Measurements from ENCODE around the gene NHSL2.

The NHSL2 gene

GRCh38 chrX:71990518-71990917 lies 79.9 kb downstream of the NHSL2 start:
- Histone ChIP-seq H3K9me3 (no peaks in the 10 kb centered on the region), H3K36me3 (no peaks in the 10 kb centered on the region), H3K4me3 (ENCODE audit: low read depth in 1 of 2, low read length in 1 of 2) (no peak overlapping the region), H3K27me3 (no peaks in the 10 kb centered on the region), H3K27ac (no peak overlapping the region), H3K4me1 (ENCODE audit: control insufficient read depth in 1 of 2, insufficient read depth in 1 of 2, low read depth in 1 of 2, low read length in 1 of 2) (no peaks in the 10 kb centered on the region)
- TF ChIP-seq CTCF (IDR thresholded peaks at IDR 0.05) = no peak

GRCh38 chrX:71991164-71991563 lies 80.5 kb downstream of the NHSL2 start:
- Histone ChIP-seq H3K27me3 (no peaks in the 10 kb centered on the region), H3K9me3 (no peaks in the 10 kb centered on the region), H3K4me3 (ENCODE audit: low read depth in 1 of 2, low read length in 1 of 2) (no peak overlapping the region), H3K4me1 (ENCODE audit: control insufficient read depth in 1 of 2, insufficient read depth in 1 of 2, low read depth in 1 of 2, low read length in 1 of 2) (no peaks in the 10 kb centered on the region), H3K36me3 (no peaks in the 10 kb centered on the region), H3K27ac (no peak overlapping the region)
- no peak for TF ChIP-seq CTCF (IDR thresholded peaks at IDR 0.05)

GRCh38 chrX:71992711-71993110 lies 82.1 kb downstream of the NHSL2 start:
- no peaks in the 10 kb centered on the region for H3K27me3 ChIP-seq
- H3K36me3 ChIP-seq = no peaks in the 10 kb centered on the region
- no peak for TF ChIP-seq CTCF (IDR thresholded peaks at IDR 0.05)
- H3K4me3 ChIP-seq (ENCODE audit: low read depth in 1 of 2, low read length in 1 of 2) = no peak overlapping the region
- no peaks in the 10 kb centered on the region for H3K4me1 ChIP-seq (ENCODE audit: control insufficient read depth in 1 of 2, insufficient read depth in 1 of 2, low read depth in 1 of 2, low read length in 1 of 2)
- H3K27ac ChIP-seq = no peak overlapping the region
- no peaks in the 10 kb centered on the region for H3K9me3 ChIP-seq

GRCh38 chrX:71993371-71993770 lies 82.7 kb downstream of the NHSL2 start:
- Histone ChIP-seq H3K36me3 (no peaks in the 10 kb centered on the region), H3K27ac (no peak overlapping the region)
- TF ChIP-seq CTCF (IDR thresholded peaks at IDR 0.05) = no peak

GRCh38 chrX:71994601-71995000 lies 84.0 kb downstream of the NHSL2 start:
- H3K27me3 ChIP-seq = no peaks in the 10 kb centered on the region
- H3K4me3 ChIP-seq (ENCODE audit: low read depth in 1 of 2, low read length in 1 of 2) = no peak overlapping the region
- H3K9me3 ChIP-seq = no peaks in the 10 kb centered on the region
- no peaks in the 10 kb centered on the region for H3K36me3 ChIP-seq
- no peak overlapping the region for H3K27ac ChIP-seq
- no peaks in the 10 kb centered on the region for H3K4me1 ChIP-seq (ENCODE audit: control insufficient read depth in 1 of 2, insufficient read depth in 1 of 2, low read depth in 1 of 2, low read length in 1 of 2)
- TF ChIP-seq CTCF (IDR thresholded peaks at IDR 0.05) = no peak

More at GRCh38 chrX:71993371-71993770, 82.7 kb downstream of the NHSL2 start:
- Histone ChIP-seq H3K4me1 (ENCODE audit: control insufficient read depth in 1 of 2, insufficient read depth in 1 of 2, low read depth in 1 of 2, low read length in 1 of 2) (no peaks in the 10 kb centered on the region), H3K4me3 (ENCODE audit: low read depth in 1 of 2, low read length in 1 of 2) (no peak overlapping the region), H3K9me3 (no peaks in the 10 kb centered on the region), H3K27me3 (no peaks in the 10 kb centered on the region)

- no peaks in the 10 kb centered on the region for H3K4me1 ChIP-seq (ENCODE audit: control insufficient read depth in 1 of 2, insufficient read depth in 1 of 2, low read depth in 1 of 2, low read length in 1 of 2)
- H3K27me3 ChIP-seq = no peaks in the 10 kb centered on the region
- H3K9me3 ChIP-seq = no peaks in the 10 kb centered on the region
- H3K36me3 ChIP-seq = no peaks in the 10 kb centered on the region
- H3K4me3 ChIP-seq (ENCODE audit: low read depth in 1 of 2, low read length in 1 of 2) = no peak overlapping the region
- TF ChIP-seq CTCF (IDR thresholded peaks at IDR 0.05) = no peak
- no peak overlapping the region for H3K27ac ChIP-seq
Observed at GRCh38 chrX:71995122-71995521, 84.5 kb downstream of the NHSL2 start.

Data from neutrophil (primary cell).